Lower lobe of right lung (tissue), 2 donors: ENCODE data around the gene PUS1. TPM values are rescaled to one million over a fixed set of nuclear protein-coding genes. Genes with fewer than 3 reads are reported as not detected.

Source experiments
- ATAC-seq, 2 donors: fragments of 200-7000 bp; cut with Tn5 transposase; one replicate each; pipeline ENCODE4 v1.9.1; 2020 to 2022; ENCODE audit warnings: mild to moderate bottlenecking in 2 of 2, moderate library complexity in 2 of 2
- DNase-seq: peaks from one replicate; pipeline ENCODE4 v3.0.0-alpha.2; 2020
- H3K27ac ChIP-seq: fragments of 200-600 bp; one replicate; pipeline ENCODE4 v1.8.0; 2022
- H3K27me3 ChIP-seq: fragments of 200-600 bp; one replicate; pipeline ENCODE4 v1.8.0; 2022; ENCODE audit warnings: low read depth
- H3K36me3 ChIP-seq: fragments of 200-600 bp; one replicate; pipeline ENCODE4 v1.8.0; 2022; ENCODE audit warnings: mild to moderate bottlenecking
- H3K4me1 ChIP-seq: fragments of 200-600 bp; one replicate; pipeline ENCODE4 v1.8.0; 2022
- H3K4me3 ChIP-seq: fragments of 200-600 bp; one replicate; pipeline ENCODE4 v1.8.0; 2022; ENCODE audit warnings: mild to moderate bottlenecking
- H3K9me3 ChIP-seq: fragments of 200-600 bp; one replicate; pipeline ENCODE4 v1.8.0; 2022
- intact Hi-C: fragments of 100-400 bp; cut with DNase I; formaldehyde crosslinking; loops from one replicate; pipeline ENCODE4 v1.11.0; 2022
- total RNA-seq: library from RNA; stranded (reverse); fragmentation: NEBNext Ultra II Directional; extraction: Animal tissue kit (Norgen Biotek cat#: 25700); gene quantifications from one replicate; pipeline ENCODE4 v1.2.1, GENCODE V29; 2021
- TF ChIP-seq, protein P1 (sequence below): fragments of 200-600 bp; IDR thresholded peaks from one replicate; pipeline ENCODE4 v1.8.0; 2022; ENCODE audit warnings: antibody characterized with exemption, mild to moderate bottlenecking
- donor health status: DM: no; HTN: yes; CAD: no; lungs with severe emphysema.

Gene PUS1
- total RNA-seq, 1 donor from 2014 or later = 19.1 TPM

GRCh38 chr12:131941116-131941986 lies 12.3 kb downstream of the PUS1 start:
- H3K27me3 ChIP-seq = no peaks in the 10 kb centered on the region
- DNase-seq = peak; percentile 33
- H3K4me3 ChIP-seq = no peak overlapping the region
- H3K4me1 ChIP-seq = no peaks in the 10 kb centered on the region
- intact Hi-C loops = no loop called here
- ATAC-seq = no peak
- H3K9me3 ChIP-seq = no peaks in the 10 kb centered on the region
- no peak overlapping the region for H3K27ac ChIP-seq
- TF ChIP-seq, protein P1, sequence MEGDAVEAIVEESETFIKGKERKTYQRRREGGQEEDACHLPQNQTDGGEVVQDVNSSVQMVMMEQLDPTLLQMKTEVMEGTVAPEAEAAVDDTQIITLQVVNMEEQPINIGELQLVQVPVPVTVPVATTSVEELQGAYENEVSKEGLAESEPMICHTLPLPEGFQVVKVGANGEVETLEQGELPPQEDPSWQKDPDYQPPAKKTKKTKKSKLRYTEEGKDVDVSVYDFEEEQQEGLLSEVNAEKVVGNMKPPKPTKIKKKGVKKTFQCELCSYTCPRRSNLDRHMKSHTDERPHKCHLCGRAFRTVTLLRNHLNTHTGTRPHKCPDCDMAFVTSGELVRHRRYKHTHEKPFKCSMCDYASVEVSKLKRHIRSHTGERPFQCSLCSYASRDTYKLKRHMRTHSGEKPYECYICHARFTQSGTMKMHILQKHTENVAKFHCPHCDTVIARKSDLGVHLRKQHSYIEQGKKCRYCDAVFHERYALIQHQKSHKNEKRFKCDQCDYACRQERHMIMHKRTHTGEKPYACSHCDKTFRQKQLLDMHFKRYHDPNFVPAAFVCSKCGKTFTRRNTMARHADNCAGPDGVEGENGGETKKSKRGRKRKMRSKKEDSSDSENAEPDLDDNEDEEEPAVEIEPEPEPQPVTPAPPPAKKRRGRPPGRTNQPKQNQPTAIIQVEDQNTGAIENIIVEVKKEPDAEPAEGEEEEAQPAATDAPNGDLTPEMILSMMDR = no peak
- peaks cover 63% of the 10 kb centered on the region for H3K36me3 ChIP-seq

DNA sequence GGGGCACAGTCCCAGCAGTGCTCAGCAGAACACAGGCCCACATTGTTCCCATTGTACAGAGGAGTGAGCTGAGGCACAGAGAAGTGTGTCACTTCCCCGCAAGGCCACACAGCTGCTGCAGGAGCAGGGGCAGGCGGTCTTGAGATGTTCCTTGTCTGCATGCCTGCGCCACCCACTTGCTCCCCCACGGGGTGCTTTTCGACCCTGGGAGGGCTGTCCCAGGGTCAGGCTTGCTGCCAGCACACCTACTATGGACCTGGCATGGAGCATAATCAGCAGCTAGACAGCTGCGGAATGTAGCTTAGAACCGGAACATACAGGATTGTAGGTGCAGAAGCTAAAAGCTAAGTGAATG lies 12.9 kb downstream of the PUS1 start:
- H3K4me1 ChIP-seq = no peaks in the 10 kb centered on the region
- intact Hi-C loops = no loop called here
- no peaks in the 10 kb centered on the region for H3K27me3 ChIP-seq
- no peak overlapping the region for H3K27ac ChIP-seq
- no peak overlapping the region for H3K4me3 ChIP-seq
- TF ChIP-seq, protein P1 = no peak
- peaks cover 63% of the 10 kb centered on the region for H3K36me3 ChIP-seq
- no peaks in the 10 kb centered on the region for H3K9me3 ChIP-seq
- ATAC-seq (no peak), DNase-seq (peak; percentile 28)

DNA sequence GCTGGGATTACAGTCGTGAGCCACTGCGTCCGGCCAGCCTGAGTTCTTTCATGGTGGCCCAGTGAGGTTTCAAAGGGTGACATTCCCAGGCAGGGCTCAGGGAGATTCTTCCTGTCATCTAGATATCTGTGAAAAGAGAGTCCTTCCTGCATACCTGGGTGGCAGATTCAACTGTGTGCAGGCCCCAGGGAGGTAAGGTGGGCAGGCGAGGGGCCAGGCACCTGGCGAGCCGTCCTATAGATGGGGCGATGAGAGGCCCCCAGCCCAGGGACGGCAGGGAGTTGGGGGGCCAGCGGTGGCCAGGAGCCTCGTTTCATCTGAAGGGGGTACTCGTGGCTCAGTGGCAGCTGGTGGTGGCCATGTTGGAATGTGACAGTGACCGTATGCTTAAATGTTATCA lies 13.6 kb downstream of the PUS1 start:
- Histone ChIP-seq H3K4me3 (no peak overlapping the region), H3K4me1 (peaks cover 2% of the 10 kb centered on the region), H3K36me3 (peaks cover 63% of the 10 kb centered on the region), H3K9me3 (no peaks in the 10 kb centered on the region), H3K27me3 (no peaks in the 10 kb centered on the region), H3K27ac (no peak overlapping the region)
- DNase-seq (peak; percentile 39), ATAC-seq (no peak)
- TF ChIP-seq, protein P1 = no peak
- intact Hi-C loops = no loop called here

- Histone ChIP-seq H3K27ac (no peak overlapping the region), H3K9me3 (no peaks in the 10 kb centered on the region), H3K4me3 (no peak overlapping the region), H3K4me1 (peaks cover 6% of the 10 kb centered on the region), H3K36me3 (peaks cover 63% of the 10 kb centered on the region), H3K27me3 (no peaks in the 10 kb centered on the region)
- DNase-seq = peak; percentile 26
- no peak for ATAC-seq
- TF ChIP-seq, protein P1 = no peak
- intact Hi-C loops = no loop called here
Observed at GRCh38 chr12:131943389-131943788, 14.3 kb downstream of the PUS1 start.

GRCh38 chr12:131943876-131944275 lies 14.8 kb downstream of the PUS1 start:
- ATAC-seq (no peak), DNase-seq (peak; percentile 18)
- TF ChIP-seq, protein P1 = no peak
- Histone ChIP-seq H3K27me3 (no peaks in the 10 kb centered on the region), H3K36me3 (peaks cover 59% of the 10 kb centered on the region), H3K4me1 (peaks cover 11% of the 10 kb centered on the region), H3K4me3 (no peak overlapping the region), H3K9me3 (no peaks in the 10 kb centered on the region), H3K27ac (no peak overlapping the region)
- intact Hi-C loops = no loop called here
